Activated CD4-positive, alpha-beta T cell treated with anti-CD3 and anti-CD28 coated beads, Interleukin-2, amount 50 U/mL, for 16 hours (primary cell): ENCODE measurements around the gene MCCD1.
A peak's percentile ranks its signal among the peaks of the same experiment; 100 is the strongest.
"Not testable (repeated sequence)": the region's sequence is repeated elsewhere in the genome, so short reads cannot be mapped to it uniquely, and the experiment has no call there.

Source experiments
- DNase-seq: peaks from one replicate; pipeline ENCODE4 v3.0.0-alpha.2; 2020

The MCCD1 gene, protein sequence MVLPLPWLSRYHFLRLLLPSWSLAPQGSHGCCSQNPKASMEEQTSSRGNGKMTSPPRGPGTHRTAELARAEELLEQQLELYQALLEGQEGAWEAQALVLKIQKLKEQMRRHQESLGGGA

DNA sequence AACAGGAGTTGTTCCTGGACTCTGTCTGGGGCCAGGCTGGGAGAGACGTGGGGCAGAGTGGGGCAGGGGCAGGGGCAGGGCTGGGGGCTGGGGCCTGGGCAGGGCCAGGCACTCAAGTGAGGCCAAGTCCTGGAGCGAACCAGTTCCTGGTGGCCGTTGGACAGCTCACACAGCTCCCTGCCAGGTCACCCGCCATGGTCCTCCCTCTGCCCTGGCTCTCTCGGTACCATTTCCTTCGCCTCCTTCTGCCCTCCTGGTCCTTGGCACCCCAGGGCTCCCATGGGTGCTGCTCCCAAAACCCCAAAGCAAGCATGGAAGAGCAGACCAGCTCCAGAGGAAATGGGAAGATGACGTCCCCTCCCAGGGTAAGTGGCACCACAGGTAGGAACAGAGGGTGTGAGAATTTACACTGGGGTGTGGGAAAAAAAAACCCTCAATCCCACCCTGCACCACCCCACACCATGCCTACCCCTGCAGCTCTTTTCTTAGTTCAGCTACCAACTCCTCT, at the start of gene MCCD1:
MCCD1 (plus strand) TSS at position 142 of the 508 bp plus-strand sequence; CDS start at position 195, 53 bp downstream.
- no peak for DNase-seq

DNA sequence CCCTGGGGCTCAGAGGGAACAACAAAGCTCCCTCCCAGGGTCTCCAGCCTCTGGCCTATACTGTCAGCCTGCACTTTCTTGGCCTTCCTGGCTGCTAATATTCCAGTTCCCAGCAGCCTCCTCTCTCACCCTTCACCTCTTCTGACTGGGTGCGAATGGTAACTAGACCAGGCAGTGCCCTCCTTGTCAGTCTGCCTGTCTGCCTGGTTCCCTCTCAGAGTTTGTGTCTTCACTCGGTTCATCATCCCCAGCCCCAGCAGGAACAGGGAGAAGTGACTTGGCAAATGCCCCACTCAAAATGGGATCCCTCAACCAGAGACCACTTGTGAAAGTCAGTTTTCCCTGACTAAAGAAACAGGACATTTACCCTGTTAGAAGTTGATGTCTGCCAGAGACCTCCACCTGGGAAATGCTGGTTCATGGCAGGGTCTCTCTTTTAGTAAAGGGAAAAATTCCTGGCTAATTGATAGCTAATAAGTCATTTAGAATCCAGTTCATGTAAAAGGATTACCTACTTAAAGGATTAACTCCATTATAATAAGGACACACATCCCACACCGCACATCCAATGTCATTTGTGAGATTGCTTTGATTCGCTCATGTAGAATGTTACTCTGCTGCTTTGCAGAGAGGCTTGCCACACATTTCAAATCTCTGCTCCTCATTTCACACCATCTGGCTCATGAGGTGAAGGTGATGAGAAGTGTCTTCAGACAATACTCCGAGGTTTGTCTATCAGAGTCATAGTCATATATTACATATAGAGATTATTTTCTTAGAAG, 49.4 kb upstream of the MCCD1 start:
- DNase-seq, result no peak

DNA sequence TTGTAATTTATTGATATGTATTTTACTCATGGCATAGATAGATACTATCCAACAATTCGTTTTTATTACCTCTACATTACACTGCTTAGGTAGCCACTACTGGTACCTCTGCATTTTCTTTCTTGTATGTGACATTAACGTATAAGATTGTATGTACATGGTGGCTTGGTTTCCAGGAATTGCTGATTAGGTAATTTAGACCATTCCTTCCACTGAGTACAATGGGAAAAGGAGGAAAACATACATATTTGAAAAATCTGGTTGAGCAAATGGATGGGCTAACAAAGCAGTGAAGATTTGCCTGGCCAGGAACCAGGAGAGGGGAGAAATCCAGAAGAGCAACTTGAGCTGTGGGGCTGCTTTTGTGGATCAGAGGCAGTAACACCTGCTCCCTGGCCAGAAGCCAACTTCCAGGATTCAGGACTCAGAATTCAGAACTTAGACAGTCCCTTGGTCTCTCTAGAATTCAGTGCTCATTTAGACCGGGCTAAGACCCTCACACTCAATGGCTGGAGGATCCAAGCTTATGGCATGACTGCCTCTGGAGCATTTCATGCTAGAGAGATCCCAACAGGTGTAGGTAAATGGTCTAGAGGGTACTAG, 48.7 kb upstream of the MCCD1 start:
- no peak for DNase-seq

DNA sequence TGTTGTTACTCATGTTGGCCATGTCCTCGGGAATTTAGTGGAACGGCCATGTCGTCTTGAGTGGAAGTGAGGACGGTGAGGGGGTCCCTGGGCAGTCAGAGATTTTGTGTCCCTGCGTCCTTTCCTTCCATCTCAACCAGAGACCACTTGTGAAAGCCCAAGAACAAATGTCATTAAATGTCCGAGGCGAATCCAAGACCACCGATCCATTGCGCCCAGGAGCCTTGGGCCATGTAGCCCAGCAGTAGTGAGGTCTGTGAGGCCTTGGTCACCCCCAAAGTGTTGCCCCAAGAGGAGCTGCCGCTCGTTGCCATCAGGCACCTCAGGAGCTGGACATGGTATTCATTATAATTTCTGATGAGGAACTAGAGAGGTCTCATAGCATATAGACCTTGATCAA, 48.2 kb upstream of the MCCD1 start:
- no peak for DNase-seq

DNA sequence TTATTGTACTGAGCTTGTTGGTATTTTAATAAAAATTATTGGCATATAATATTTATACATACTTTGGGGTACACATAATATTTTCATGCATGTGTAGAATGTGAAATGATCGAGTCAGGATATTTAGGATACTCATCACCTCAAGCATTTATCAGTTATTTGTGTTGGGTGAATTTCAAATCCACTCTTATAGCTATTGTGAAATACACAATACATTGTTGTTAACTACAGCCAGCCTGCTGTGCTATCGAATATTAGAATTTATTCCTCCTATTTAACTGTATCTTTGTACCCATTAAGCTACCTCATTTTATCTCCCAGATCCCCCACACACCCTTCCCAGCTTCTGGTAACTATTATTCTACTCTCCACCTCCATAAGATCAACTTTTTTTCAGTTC, 45.4 kb upstream of the MCCD1 start:
- no peak for DNase-seq

DNA sequence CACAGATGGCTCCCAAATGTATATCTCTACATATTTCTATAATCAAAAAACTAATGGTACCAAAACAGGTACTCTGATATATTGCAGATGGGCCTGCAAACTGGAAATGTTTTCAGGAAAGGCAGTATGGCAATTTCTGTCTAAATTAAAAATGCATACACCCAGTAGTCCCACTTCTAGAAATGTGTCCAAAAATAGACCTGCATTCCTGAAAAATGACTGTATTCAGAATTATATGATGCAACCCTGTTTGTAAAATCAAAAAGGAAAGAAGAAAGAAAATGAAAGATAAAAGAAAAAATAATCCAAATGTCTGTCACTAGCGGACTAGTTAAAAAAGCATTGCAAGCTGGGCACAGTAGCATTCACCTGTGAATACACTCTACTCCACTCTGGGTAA, 43.7 kb upstream of the MCCD1 start:
- DNase-seq, result no peak

DNA sequence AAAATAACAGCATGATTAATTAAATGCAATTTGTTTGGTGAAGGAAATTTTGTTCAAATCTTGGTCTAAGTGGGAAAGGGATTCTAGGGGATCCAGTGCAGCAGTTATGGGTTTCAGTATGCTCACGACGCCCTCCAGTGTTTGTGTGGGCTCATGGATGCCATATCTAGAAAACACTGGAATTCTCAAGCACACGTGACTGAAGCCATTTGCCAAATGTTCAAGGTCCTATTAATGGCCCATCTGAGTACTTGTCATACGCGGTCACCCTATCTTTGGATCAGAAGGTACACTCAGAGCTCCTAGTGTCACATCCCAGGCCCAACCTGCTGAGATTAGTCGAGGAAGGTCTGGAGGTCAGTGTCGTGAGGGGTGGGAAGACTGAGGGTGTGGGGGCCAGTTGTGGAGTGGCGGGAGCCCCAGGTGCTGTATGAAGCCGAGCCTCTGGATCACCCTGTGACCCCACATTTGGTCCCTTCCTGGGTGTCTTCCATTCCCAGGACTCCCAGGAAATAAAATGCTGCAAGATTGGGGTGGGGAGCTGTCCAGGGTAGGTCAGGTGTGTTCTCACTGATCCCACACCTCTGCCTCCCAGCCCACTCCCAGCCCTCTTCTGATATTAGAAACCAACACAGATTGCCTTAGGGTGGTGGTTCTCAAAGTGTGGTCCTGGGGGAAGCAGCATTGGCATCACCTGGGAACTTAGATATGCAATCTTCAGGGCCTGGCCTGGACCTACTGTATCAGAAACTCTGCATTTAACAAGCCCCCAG, 42.5 kb upstream of the MCCD1 start:
- not testable (repeated sequence) for DNase-seq

DNA sequence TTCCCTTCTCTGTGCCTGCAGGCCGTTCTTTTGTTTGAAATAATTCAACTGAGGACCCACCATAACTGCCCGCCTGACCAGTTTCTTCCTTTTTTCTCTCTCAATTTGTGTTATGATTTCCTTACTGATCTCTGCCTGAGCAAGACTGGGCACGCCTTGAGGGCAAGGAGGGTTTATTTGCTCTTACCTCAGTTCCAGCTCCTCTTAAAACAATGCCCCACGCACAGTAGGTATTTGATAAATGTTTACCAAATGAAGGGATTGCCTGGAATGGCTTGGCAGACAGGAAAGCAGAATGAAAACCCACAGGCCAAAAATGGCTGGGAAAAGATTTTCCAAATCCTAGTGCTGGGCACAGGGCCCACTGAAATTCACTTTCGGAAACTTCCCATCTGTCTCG, 41.1 kb upstream of the MCCD1 start:
- not testable (repeated sequence) for DNase-seq

DNA sequence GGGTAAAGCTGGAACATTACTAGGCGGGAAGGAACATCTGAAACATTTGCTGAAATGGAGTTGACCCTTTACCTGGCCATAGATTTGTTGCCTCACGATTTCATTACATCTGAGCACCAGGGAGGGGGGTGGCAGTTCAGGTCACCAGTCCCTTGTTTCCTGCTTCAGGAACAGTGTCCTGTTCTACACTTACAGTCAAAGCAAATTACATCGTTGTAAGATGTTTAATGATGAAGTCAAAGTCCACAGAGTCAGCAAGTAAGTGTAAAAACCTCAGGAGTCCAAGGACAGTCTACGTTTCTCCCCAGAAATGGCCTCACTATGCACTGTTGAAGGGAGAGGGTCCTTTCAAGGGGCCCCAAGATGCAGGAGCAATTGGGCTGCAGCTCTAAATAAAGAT, 39.7 kb upstream of the MCCD1 start:
- no peak for DNase-seq

DNA sequence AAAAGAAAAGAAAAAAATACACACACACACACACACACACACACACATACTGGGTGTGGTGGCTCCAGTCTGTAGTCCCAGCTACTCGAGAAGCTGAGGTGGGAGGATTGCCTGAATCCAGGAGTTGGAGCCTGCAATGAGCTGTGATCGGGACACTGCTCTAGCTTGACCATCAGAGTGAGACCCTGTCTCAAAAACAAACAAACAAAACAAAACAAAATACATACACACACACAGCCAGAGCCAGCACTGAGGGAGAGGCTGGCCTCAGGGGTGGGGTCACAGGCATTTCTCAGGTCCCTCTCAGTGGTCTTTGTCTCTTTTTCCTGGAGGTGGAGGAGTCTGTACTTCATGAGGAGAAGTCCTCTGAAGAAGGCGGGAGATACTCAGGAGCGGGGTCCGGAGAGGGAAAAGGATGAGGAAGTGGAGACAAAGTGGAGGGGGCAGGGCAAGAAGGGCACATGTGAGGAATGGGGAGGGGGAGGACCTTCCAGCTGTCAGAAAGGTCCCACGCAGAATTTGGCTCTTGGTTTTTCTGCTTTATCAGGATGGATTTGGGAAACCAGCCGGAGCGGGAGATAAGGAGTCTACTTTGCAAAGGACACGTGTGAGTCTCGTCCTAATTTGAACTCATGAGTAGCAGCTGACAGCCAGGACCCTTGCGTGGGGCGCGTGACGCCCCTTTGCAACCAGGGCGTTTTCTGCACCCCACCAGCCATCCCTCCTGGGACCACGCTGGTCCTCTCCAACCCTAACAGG, 38.5 kb upstream of the MCCD1 start:
- no peak for DNase-seq

DNA sequence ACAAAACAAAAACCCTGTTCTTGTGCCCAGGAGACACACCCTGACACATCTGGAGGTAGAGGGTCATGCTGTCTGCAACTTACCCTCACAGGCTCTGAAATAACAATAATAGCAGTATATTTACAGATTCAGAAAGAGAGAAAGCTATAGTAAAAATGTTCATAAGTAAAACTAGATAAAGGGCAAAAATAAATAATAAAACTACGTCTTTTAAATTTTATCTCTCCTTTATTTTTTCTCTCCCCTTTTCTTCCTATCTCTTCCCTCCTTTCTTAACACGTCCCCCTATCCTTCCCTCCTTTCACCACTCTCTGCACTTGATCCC, 35.2 kb upstream of the MCCD1 start:
- DNase-seq, result not testable (repeated sequence)

DNA sequence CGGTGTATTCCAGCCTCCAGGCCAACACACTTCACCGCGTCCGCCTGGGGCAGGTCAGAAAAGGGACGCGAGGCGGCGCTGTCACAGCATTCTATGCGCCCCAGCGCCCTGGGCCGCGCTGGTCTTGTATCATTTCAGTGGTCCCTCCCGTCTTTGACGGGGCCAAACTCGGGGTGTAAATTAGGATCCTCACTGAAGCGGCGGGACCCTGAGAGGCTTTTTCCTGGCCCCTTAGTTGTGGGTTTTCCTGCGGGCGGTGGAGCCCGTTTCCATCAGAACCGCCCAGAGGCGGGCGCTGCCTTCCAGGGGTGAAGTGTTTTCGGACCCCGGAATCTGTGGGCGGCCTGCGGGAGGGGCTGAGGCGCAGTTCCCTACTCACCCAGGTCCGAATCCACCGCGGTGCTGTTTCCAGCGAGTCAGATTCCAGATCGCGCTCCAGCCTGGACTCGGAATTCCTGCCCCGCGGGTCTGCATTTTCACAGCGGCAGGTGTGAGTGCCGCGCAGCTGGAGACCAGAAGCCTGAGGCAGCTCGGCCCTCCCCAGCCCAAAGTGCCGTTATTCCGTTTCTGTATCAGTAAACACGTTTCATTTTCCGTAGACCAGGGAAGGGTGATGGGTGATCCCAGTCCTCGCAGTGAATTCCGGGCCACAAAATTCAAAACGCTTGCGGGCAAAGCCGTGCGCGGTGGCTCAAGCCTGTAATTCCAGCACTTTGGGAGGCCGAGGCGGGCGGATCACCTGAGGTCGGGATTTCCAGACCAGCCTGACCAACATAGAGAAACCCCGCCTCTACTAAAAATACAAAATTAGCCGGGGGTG, 34.7 kb upstream of the MCCD1 start:
- DNase-seq, result peak; percentile 83

DNA sequence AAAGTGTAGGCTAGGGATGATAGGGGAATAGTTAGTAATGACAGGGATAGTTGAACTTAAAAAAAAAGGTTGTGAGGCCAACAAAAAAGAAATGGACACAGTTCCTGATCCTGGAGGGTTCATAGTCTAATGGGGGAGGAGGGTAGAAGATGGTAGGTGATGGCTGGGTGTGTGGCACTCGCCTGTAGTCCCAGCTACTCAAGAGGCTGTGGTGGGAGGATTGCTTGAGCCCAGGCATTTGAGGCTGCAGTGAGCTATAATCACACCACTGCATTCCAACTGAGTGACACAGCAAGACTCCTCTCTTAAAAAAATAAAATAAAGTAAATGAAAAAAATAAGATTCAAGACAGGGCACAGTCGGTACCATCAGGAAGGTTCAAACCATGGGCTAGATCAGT, 33.2 kb upstream of the MCCD1 start:
- no peak for DNase-seq

DNA sequence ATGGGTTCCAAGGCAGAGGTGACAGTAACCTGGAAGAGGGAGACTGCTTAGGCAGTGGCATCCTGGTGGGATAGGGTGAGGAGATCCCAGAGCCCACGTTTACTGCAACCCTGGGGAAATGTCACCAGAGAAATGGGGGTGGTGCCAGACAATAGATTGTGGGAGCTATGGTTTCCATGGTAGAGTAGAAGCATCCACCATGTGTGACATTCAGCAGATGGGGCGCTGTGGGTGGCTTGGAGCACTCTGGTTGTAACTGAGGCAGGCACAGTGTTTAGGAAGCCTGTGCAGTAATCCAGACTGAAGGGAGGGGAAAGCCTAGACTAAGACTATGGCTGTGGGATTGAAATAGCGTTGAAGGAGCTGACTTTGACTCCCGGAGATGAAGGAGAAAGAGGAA, 31.9 kb upstream of the MCCD1 start:
- DNase-seq, result peak; percentile 10

DNA sequence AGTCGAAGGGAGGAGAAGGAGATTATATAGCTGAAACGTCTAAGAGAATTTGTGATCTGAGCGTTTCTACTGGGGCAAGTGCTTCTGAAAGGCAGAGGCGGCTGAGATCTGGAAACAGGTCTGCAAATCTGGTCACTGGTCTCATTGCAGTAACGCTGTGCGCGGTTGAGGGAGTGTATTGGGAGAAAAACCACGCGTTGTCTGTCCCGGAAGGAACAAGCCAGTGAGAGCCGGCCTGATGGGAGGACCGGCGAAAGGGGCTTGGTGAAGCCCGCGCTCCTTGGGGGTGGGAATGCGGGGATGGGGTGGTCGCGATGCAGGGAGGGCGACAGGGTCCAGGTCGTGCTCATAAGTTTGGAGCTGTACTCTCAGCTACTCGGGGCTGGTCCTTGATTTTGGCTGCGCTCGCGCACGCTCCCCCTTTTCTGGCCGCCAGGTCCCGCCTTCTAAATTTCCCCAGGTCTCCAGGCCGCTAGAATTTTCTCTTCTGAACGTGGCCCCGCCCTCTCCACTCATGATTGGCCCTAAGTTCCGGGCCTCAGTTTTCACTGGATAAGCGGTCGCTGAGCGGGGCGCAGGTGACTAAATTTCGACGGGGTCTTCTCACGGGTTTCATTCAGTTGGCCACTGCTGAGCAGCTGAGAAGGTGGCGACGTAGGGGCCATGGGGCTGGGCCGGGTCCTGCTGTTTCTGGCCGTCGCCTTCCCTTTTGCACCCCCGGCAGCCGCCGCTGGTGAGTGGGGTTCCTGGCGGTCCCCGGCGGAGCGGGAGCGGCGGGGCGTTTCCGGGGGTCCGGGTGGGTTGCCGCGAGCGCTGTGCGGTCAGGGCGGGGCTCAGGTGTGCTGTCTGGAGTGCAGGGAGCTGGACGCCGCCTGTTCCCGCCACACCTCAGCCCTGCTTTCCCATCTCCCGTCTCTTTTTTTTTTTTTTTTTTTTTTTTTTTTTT, 31.0 kb upstream of the MCCD1 start, which contains the start of gene MICB:
MICB (plus strand) TSS at position 615 of the 946 bp plus-strand sequence; CDS start at position 664, 49 bp downstream.
- peak; percentile 91 for DNase-seq

DNA sequence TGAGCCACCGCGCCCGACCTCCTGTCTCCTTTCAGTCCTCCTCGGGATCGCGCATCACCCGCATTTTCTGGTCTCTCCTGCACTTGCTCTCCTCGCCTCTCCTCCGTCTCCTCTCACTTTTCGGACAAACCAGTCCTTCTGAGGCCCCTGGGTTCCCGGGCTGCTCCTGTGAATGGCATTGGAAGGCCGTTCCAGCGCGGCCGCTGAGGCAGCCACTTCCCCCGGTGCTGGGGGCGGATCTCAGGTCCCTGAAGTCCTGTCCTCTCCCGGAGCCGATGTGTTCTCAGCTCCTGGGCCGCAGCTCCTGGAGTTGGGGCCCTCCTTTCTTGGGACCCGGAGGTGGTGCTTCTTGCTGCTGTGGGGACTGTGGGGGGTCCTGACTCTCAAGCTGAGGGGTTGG, 30.0 kb upstream of the MCCD1 start:
- DNase-seq, result peak; percentile 6

DNA sequence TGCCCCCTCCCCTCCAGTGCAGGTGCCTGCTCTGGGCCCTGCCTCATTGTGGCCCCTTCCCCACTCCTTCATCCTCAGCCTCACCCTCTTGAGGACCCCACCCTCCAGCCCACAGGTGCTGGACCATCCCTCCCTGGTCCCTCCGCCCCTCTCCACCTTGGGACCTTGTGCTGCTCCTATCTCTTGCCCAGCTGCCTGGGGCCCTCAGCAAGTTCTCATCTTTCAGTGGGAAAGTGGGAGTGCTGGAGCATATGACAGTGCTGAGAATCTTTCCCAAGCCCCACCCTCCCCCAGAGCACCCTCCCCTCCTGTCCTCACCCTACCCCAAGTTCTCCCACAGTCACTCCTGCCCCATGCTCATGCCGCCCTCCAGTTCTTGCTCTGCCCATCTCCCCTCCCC, 29.1 kb upstream of the MCCD1 start:
- DNase-seq, result not testable (repeated sequence)

DNA sequence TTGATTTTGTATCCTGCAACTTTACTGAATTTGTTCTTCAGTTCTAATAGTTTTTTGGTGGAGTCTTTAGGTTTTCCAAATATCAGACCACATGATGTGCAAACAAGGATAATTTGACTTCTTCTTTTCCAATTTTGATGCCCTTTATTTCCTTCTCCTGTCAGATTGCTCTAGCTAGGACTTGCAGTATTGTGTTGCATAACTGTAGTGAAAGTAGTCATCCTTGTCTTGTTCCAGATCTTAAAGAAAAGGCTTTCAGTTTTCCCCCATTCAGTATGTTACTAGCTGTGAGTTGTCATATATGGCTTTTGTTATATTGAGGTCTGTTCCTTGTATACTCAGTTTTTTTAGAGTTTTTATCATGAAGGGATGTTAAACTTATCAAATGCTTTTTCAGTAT, 26.2 kb upstream of the MCCD1 start:
- DNase-seq, result peak; percentile 14

DNA sequence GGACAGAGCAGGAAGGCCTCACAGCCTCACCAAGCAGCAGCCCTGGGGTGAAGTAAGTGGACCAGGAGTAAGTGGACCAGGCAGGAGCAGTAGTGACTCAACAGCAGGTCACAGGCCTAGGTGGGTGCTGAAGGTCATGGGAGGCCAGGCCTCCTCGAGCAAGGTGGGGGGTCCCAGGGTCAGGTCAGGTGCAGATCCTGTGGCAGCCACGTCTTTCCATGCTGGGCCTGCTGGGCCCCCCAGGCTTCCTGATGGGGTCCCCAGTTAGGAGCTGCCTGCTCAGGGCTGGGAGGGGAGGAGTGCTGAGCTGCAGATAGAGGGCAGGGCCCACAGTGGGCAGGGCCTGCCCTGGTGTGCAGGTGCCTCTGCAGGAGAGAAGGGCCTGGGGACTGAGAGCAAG, 19.7 kb upstream of the MCCD1 start:
- not testable (repeated sequence) for DNase-seq

DNA sequence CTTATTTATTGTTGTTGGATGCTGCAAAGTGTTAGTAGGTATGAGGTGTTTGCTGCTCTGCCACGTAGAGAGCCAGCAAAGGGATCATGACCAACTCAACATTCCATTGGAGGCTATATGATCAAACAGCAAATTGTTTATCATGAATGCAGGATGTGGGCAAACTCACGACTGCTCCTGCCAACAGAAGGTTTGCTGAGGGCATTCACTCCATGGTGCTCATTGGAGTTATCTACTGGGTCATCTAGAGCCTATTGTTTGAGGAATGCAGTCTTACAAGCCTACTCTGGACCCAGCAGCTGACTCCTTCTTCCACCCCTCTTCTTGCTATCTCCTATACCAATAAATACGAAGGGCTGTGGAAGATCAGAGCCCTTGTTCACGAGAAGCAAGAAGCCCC, 18.8 kb upstream of the MCCD1 start:
- DNase-seq, result no peak
